Fibroblast of lung (primary cell): Measurements from ENCODE around the gene CEACAM20.

Experiments used
- CTCF ChIP-seq, 2 donors: IDR thresholded peaks in 1 of 2; conservative IDR thresholded peaks in 1 of 2; 1 replicate in 1 of 2; 2 replicates in 1 of 2; pipeline ENCODE4 v1.5.1; 2011 to 2012; ENCODE audit warnings: low read length in 2 of 2, control low read depth in 1 of 2, inconsistent platforms in 1 of 2, low read depth in 1 of 2, mild to moderate bottlenecking in 1 of 2
- EZH2 ChIP-seq: IDR thresholded peaks from 2 replicates; pipeline ENCODE4 v1.5.1; 2012; ENCODE audit warnings: low read length, control low read depth, mild to moderate bottlenecking; ENCODE audit errors: missing control alignments

- TF ChIP-seq CTCF (conservative IDR thresholded peaks at IDR 0.05 in 1 of 2, IDR thresholded peaks at IDR 0.05 in 1 of 2; ENCODE audit: low read depth in 1 of 2, low read length in 2 of 2) (no peak), EZH2 (no peak)
Observed at GRCh38 chr19:44549507-44549906, 20.0 kb upstream of the CEACAM20 start.
